Lower leg skin (tissue), 3 donors: ENCODE measurements around the gene TRAPPC4.
A peak's percentile ranks its signal among the peaks of the same experiment; 100 is the strongest.

Experiments
- CTCF ChIP-seq, 3 donors: fragments of 450-650 bp; IDR thresholded peaks; one replicate each; pipeline ENCODE4 v1.5.1; 2016; ENCODE audit warnings: antibody characterized with exemption in 3 of 3, mild to moderate bottlenecking in 3 of 3, moderate library complexity in 2 of 3
- POLR2A ChIP-seq, 2 donors: fragments of 450-650 bp; IDR thresholded peaks; one replicate each; pipeline ENCODE4 v1.6.1; 2016 to 2017; ENCODE audit warnings: antibody characterized with exemption in 2 of 2, mild to moderate bottlenecking in 1 of 2, moderate library complexity in 1 of 2

GRCh38 chr11:119057000-119057769 lies 38.6 kb downstream of the TRAPPC4 start, which contains the start of gene HYOU1:
- TF ChIP-seq CTCF (IDR thresholded peaks at IDR 0.05), result peak in 1 of 3 donors; percentile 10
- TF ChIP-seq POLR2A (IDR thresholded peaks at IDR 0.05), result no peak
